HS-5 (cell line): ENCODE measurements around the gene LMF2.
A peak's percentile ranks its signal among the peaks of the same experiment; 100 is the strongest.

Source experiments
- DNase-seq: peaks from one replicate; pipeline ENCODE4 v3.0.0-alpha.2; 2012; ENCODE audit warnings: low read depth

Gene LMF2

DNA sequence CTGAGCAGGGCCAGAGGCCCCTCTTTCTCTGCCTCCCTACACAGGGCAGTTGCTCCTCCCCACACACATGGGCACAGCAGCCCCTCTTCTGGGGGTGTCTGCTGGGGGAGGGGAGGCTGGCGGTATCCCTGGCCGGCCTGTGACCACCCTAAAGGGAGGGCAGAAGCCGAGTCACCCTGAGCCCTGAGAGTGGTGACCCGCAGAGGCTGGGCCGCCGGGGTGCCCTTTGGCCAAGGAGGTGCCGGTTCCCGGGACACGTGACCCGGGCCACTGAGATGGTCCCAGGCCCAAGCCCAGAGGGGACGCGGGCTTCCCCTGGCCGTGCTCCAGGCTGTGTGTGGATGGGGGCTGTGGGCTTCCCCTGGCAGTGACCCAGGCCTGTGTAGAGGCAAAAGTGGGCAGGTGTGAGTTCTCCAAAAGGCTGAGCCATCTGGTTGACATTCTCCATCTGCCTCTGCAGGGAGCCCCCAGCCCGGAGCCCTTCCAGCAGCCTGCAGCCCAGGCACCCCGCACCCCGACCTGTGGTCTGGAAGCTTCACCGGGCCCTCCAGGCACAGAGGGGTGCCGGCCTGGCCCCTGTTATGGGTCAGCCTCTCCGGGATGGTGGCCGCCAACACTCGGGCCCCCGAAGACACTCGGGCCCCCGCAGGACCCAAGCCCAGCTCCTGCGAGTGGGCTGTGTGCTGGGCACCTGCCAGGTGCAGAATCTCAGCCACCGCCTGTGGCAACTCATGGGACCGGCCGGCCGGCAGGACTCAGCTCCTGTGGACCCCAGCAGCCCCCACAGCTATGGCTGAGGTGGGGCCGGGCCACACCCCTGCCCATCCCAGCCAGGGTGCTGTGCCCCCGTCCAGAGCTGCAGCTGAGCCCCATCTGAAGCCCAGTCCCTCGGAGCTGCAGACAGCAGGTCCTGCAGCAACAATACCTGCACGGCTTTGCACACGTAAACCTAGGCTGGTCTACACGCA, 25.1 kb downstream of the LMF2 start:
- no peak for DNase-seq

GRCh38 chr22:50481440-50482106, 25.9 kb downstream of the LMF2 start, which contains the start of gene ADM2:
Gene ADM2, plus strand, starts transcription at chr22:50481543. Its CDS starts 305 bp downstream, at chr22:50481848.
- DNase-seq, result no peak

DNA sequence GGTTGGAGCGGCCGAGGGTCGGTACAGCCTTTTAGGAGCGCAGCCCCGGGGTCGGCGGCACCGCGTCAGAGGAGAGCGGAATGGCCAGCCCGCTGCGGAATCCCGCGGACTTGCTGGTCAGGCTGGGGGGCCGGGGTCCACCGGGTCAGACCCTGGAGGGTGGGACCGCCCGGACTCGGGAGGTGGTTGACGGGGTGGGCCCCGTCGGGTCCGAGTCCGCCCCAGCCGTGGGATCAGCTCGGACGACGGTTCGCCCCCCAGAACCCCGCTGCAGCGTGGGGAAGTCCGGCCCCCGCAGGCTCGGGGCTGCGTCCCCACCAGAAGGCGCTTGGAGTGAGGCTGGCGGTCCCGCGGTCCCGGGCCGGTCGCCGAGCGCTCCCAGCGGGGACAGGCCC, 26.5 kb downstream of the LMF2 start:
- no peak for DNase-seq

GRCh38 chr22:50479721-50480120, 27.8 kb downstream of the LMF2 start:
- no peak for DNase-seq

DNA sequence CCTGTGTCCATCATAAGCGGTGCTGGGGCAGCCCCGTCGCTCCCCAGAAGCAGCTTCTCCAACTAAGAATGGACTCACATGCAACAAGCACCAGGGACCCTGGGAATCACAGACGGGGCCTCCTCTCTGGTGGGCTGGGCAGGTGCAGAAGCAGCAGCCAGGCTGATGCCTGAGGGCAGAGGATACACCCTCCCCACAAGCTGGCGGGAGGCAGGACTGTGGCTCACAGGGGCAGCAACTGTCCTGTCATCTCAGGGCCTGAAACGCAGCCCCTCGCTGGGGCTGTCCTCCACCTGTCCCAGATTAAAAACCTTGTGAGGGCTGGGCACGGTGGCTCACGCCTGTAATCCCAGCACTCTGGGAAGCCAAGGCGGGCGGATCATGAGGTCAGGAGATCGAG, 29.6 kb downstream of the LMF2 start:
- DNase-seq, result no peak

DNA sequence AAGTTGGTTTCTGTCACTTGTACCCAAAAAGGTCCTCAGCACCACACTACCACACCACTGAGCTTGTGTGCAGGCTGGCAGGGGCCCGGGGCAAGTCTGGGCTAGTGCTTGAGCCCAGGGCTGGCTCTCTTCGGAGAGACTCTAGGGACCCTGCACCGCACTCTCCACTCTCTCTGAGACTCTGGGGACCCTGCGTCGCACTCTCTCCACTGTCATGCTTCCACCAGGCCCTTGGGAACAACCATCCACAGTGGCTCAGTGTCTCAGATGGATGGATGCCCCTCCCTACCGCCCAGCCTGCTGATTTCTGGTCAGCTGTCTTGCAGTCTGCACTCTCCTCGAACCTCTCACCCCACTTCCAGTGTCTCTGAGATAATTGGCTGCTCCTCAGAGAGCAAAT, 30.6 kb downstream of the LMF2 start:
- DNase-seq, result no peak

DNA sequence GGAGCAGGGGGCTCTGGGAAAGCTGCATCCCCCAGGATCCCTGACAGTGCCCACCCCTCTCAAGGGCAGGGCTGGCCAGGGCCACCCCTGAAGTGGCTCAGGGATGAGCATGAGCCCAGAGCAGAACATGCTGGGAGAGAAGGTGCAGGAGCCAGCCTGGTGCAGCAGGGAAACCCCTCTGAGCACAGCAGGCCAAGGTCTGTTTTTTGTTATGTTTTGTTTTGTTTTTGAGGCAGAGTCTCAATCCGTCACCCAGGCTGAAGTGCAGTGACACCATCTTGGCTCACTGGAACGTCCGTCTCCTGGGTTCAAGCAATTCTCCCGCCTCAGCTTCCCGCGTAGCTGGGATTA, 31.9 kb downstream of the LMF2 start:
- DNase-seq, result no peak

- peak; percentile 48 for DNase-seq
Measured at GRCh38 chr22:50474710-50475651, 32.5 kb downstream of the LMF2 start, which contains the start of gene SBF1. Gene SBF1, minus strand, starts transcription at chr22:50475035. Its CDS starts 195 bp downstream, at chr22:50474840.

DNA sequence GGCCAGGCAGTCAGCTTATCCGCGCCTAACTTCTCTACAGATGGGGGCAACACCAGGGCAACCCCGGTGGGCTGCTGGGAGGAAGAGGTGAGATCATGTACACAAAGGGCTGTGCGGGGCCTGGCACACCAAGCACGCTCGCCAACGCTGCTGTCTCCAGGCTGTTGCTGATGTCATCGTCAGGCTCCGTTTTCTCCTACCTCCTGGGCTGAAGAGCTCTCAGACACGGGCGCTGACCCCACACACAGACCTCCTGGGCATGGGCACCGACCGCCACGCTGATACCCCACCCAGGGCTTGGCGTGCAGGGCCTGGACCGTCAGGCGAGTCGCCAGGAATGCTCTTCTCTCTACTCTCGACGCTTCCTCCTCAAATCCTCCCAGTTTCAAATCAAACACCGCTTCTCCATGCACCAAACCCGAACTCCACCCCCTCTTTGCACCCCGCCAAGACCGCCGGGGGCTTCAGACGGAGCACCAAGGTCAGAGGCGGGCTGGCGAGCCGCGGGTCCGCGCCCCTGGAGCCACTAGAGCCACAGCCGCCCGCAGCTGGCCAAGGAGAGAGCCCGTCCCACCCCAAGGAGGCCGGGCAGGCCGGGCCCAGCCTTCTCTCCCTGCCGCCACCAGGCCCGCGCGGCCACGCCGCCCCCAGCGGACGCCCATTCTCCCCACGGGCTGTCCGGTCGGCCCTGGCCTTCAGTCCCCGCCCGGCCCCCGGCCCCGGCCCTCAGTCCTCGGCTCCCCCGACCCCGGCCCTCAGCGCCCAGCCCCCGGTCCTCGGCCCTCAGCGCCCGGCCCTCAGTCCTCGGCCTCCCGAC, 33.4 kb downstream of the LMF2 start:
- DNase-seq, result no peak

DNA sequence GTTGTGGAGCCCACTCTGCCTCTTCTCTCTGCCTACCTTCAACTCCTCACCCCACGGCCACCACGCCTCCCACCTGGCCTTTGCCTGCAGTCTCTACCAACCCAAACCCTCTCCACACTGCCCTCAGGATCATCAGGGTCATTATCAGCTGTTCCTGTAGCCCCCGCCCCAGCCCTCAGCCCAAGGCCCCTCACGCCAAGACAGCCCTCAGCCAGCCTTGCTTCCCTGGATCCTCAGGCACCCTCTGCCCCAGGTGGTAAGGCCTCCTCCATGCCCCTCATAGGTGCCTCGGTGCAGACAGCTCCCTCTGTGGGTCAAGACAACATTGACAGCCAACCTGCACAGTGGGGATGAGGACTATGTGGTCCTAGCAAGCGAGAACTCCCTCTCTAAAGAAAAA, 34.4 kb downstream of the LMF2 start:
- DNase-seq, result no peak

- no peak for DNase-seq
Measured at GRCh38 chr22:50471962-50472361, 35.5 kb downstream of the LMF2 start.

DNA sequence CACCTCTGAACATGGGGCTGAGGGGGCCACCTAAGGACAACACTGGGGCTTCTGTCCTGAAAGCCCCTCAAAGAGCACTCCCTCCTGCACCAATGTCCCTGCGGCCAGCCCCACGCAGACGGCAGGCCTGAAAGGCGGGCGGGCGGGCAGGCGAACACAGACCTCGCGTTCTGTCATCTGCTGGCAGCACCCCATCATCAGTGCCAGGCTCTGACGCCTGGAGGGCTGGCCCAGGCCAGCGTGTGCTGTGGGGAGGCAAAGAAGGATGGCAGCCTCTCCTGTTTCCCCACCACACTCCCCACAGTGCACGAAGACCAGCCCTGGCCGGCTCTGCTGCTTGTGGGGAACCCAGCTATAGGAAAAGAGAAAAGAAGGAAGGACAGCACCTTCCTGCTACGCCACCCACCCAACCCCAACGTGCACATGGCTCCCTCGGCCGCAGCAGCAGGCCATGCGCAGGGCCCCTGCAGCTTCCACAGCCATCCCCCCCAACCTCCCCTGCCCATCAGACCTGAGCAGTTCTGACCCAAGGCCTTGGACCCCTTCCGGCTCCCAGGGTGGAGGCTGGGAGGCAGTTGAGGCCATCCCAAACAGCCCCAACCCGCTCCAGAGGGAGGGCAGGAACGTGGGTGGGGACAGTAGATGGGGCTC, 36.2 kb downstream of the LMF2 start:
- DNase-seq, result no peak

- no peak for DNase-seq
Measured at GRCh38 chr22:50470491-50470890, 37.0 kb downstream of the LMF2 start.

GRCh38 chr22:50469377-50470305, 37.9 kb downstream of the LMF2 start:
- DNase-seq, result no peak

DNA sequence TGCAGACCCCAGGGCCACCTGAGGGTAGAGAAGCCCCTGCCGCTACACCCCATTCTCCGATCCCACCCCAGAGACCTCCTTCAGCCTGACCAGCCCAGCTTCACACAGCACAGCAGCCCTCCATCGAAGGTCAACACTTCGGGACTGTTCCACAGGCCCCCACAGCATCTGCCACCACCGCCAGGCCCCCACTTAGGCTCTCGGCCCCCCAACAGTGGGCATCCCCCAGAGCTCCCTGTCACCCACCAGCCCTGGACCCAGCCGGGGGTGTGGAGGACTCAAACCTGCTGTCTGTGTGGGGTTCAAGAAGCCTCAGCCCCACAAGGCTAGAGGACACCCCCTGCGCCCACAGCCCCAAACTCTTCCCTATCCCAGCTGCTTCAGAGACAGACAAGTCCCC, 38.9 kb downstream of the LMF2 start:
- DNase-seq, result no peak

DNA sequence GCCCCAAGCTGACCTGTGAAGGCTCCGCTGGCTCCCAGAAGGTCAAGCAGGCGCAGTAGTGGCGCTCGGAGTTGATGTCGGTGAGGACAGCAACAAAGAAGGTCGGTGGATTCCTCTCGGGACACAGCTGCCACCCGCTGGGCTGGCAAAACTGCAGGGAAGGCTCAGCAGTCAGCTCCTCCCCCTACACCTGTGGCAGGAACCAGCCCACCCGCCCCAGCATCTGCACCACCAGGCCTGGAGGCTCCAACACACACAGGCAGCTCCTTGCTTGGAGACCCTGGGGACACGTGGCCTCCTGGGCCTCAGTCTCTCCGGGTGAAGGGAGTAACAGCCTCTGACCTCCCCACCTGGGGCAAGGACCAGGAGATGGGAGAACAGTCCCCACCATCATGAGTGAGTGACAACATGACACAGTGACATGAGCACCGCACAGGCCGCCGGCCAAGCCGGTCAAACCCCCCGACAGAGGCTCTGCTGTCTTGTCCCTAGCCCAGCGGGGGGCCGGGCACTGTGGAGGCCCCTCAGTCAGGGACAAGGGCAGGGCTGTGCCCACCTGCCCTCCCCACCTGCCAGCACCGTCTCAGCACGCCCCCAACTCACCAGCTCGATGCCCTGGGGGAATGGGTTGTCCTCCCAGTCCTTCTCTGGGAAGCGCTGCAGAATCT, 39.6 kb downstream of the LMF2 start:
- no peak for DNase-seq

DNA sequence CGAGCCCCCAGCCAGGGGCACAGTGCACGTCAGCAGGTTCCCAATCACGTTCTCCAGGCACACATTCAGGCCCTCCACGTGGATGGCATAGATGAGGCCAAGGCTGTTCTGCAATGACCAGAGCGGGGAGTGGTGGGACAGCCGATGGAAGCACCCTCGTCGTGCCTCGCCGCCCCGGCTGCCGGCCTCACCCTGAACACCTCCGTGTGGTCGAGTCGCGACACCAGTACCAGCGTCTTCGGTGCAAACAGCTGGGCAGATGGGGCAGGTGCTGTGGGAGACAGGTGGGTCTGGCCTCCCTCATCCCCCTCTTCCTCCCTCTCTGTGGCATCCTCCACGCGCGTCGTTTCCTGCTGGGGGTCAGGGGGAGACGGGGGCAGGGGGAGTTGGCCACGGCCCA, 40.2 kb downstream of the LMF2 start:
- DNase-seq, result no peak

- no peak for DNase-seq
Measured at GRCh38 chr22:50465066-50465930, 42.2 kb downstream of the LMF2 start.
